ENCODE measurements around the gene JARID2.

The JARID2 gene

GRCh38 chr6:15246666-15247499 lies 1.0 kb downstream of the JARID2 start:
- Histone ChIP-seq H3K27me3 (ENCODE audit: control insufficient read depth, insufficient read depth, low read length) (no peaks in the 10 kb centered on the region), H3K9ac (no peak overlapping the region), H2AFZ (peak overlapping the region; percentile 92), H3K4me2 (ENCODE audit: low read length) (peak overlapping the region; percentile 61), H3K79me2 (peaks cover 7% of the 10 kb centered on the region), H3K4me1 (peaks cover 2% of the 10 kb centered on the region), H3K27ac (peak overlapping the region; percentile 92), H3K9me3 (ENCODE audit: control insufficient read depth, low read length) (no peaks in the 10 kb centered on the region), H3K36me3 (ENCODE audit: control insufficient read depth, insufficient read depth, low read length) (no peaks in the 10 kb centered on the region), H3K4me3 (ENCODE audit: low read depth, low read length) (peak overlapping the region; percentile 98)
- TF ChIP-seq CTCF (IDR thresholded peaks at IDR 0.05), result no peak

- H3K4me2 ChIP-seq (ENCODE audit: low read length), result peak overlapping the region; percentile 61
- H3K4me1 ChIP-seq, result peaks cover 2% of the 10 kb centered on the region
- H3K9me3 ChIP-seq (ENCODE audit: control insufficient read depth, low read length), result no peaks in the 10 kb centered on the region
- H2AFZ ChIP-seq, result peak overlapping the region; percentile 74
- H3K4me3 ChIP-seq (ENCODE audit: low read depth, low read length), result peak overlapping the region; percentile 98
- no peak for TF ChIP-seq CTCF (IDR thresholded peaks at IDR 0.05)
- peak overlapping the region; percentile 61 for H3K27ac ChIP-seq
- H3K9ac ChIP-seq, result no peak overlapping the region
- peaks cover 7% of the 10 kb centered on the region for H3K79me2 ChIP-seq
- no peaks in the 10 kb centered on the region for H3K36me3 ChIP-seq (ENCODE audit: control insufficient read depth, insufficient read depth, low read length)
- no peaks in the 10 kb centered on the region for H3K27me3 ChIP-seq (ENCODE audit: control insufficient read depth, insufficient read depth, low read length)
Measured at GRCh38 chr6:15247500-15248450, 1.9 kb downstream of the JARID2 start.

GRCh38 chr6:15248451-15249370 lies 2.8 kb downstream of the JARID2 start:
- Histone ChIP-seq H3K4me2 (ENCODE audit: low read length) (peak overlapping the region; percentile 86), H3K27me3 (ENCODE audit: control insufficient read depth, insufficient read depth, low read length) (no peaks in the 10 kb centered on the region), H3K36me3 (ENCODE audit: control insufficient read depth, insufficient read depth, low read length) (no peaks in the 10 kb centered on the region), H3K9ac (no peak overlapping the region), H3K4me3 (ENCODE audit: low read depth, low read length) (peak overlapping the region; percentile 59), H3K27ac (peak overlapping the region; percentile 58), H3K79me2 (peaks cover 16% of the 10 kb centered on the region), H2AFZ (peak overlapping the region; percentile 76), H3K4me1 (peaks cover 2% of the 10 kb centered on the region), H3K9me3 (ENCODE audit: control insufficient read depth, low read length) (no peaks in the 10 kb centered on the region)
- TF ChIP-seq CTCF (IDR thresholded peaks at IDR 0.05), result peak; percentile 7

GRCh38 chr6:15249371-15250019 lies 3.6 kb downstream of the JARID2 start:
- Histone ChIP-seq H2AFZ (peak overlapping the region; percentile 76), H3K9ac (no peak overlapping the region), H3K27ac (peak overlapping the region; percentile 58), H3K4me2 (ENCODE audit: low read length) (peak overlapping the region; percentile 86), H3K4me3 (ENCODE audit: low read depth, low read length) (peak overlapping the region; percentile 59), H3K79me2 (peaks cover 16% of the 10 kb centered on the region), H3K9me3 (ENCODE audit: control insufficient read depth, low read length) (no peaks in the 10 kb centered on the region), H3K36me3 (ENCODE audit: control insufficient read depth, insufficient read depth, low read length) (no peaks in the 10 kb centered on the region), H3K4me1 (peaks cover 2% of the 10 kb centered on the region), H3K27me3 (ENCODE audit: control insufficient read depth, insufficient read depth, low read length) (no peaks in the 10 kb centered on the region)
- no peak for TF ChIP-seq CTCF (IDR thresholded peaks at IDR 0.05)

All from parathyroid adenoma (tissue), 2 donors.